Measurements from ENCODE around the gene SAMD1. TPM values are rescaled to one million over a fixed set of nuclear protein-coding genes. Genes with fewer than 3 reads are reported as not detected.

The SAMD1 gene
- total and polyA plus RNA-seq, 2 of the 13 experiments (the other 11 are each of a cell fraction or from before 2014, with no cell fraction given): 17.5 to 45.0 TPM

- TF ChIP-seq NFYB (CRISPR knock-in tag; IDR thresholded peaks at IDR 0.05): no peak
- TF ChIP-seq SP140L (CRISPR knock-in tag; IDR thresholded peaks at IDR 0.05; ENCODE audit: borderline replicate concordance): no peak
- peak; percentile 68; the same call in 1 of the 2 replicates for TF ChIP-seq ZNF639 (CRISPR knock-in tag; conservative IDR thresholded peaks at IDR 0.05)
- TF ChIP-seq MED1 (CRISPR knock-in tag; IDR thresholded peaks at IDR 0.05): peak; percentile 51
- TF ChIP-seq ZNF501 (CRISPR knock-in tag; IDR thresholded peaks at IDR 0.05): peak; percentile 34; the same call in 1 of the 2 replicates
- peak; percentile 39 to 53; a peak in 3 of 4 replicates for TF ChIP-seq HMGXB4 (CRISPR knock-in tag; IDR thresholded peaks at IDR 0.05; ENCODE audit: borderline replicate concordance in 1 of 2, low read depth in 1 of 2)
- TF ChIP-seq KLF16 (CRISPR knock-in tag; IDR thresholded peaks at IDR 0.05): peak in 1 of 2 experiments; percentile 51; a peak in 1 of 4 replicates
- TF ChIP-seq ZNF354B (CRISPR knock-in tag; IDR thresholded peaks at IDR 0.05): 0 out of 2 replicates have a peak, but pooled peaks have one; percentile 45
- TF ChIP-seq SRSF1 (optimal IDR thresholded peaks at IDR 0.05; ENCODE audit: low read depth, low read length): peak; percentile 41
Observed at GRCh38 chr19:14118165-14119051, 27.9 kb upstream of the SAMD1 start (continued).
